ENCODE results near the gene CHRM2. TPM values are rescaled to one million over a fixed set of nuclear protein-coding genes. Genes with fewer than 3 reads are reported as not detected.

The CHRM2 gene
- total RNA-seq, 1 experiment from 2014 or later, result not detected

DNA sequence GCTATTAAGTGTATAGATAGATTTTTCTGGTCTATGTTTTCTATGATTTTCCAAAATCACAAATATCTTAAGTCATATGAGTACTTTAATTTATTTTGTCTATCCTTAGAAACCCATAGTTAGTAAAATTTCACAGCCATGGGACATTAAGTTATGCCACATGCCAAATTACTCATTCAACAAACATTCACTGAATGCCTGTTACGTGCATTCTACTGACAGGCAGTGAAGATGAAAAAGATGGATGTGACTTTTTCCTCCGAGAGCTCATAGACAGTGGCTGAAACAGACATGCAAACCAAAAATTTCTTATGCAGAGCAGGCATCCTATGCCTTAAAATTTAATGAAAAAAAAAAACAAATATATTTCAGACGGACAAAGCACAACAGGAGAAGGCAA is 84.9 kb downstream of the CHRM2 start:
- Histone ChIP-seq H3K9ac (ENCODE audit: low read length) (no peak overlapping the region), H3K4me2 (ENCODE audit: low read length) (no peak overlapping the region), H3K4me1 (ENCODE audit: control insufficient read depth in 1 of 2, insufficient read depth in 2 of 2, low read length in 2 of 2) (no peaks in the 10 kb centered on the region), H3K9me2 (ENCODE audit: insufficient read depth) (no peaks in the 10 kb centered on the region), H3K4me3 (replicated peaks in 1 of 2; ENCODE audit: low read depth in 1 of 2, low read length in 2 of 2) (no peak overlapping the region), H2AFZ (ENCODE audit: low read depth, low read length, poor library complexity, severe bottlenecking) (no peak overlapping the region), H3K9me3 (ENCODE audit: control insufficient read depth in 1 of 2, insufficient read depth in 1 of 2, low read depth in 1 of 2, low read length in 2 of 2) (peaks cover 6 to 9% of the 10 kb centered on the region in 2 experiments; a peak in 2 of 4 replicates), H4K20me1 (ENCODE audit: insufficient read depth) (no peaks in the 10 kb centered on the region), H3K27ac (ENCODE audit: low read depth, low read length) (no peak overlapping the region), H3K79me2 (ENCODE audit: insufficient read depth, low read length) (no peaks in the 10 kb centered on the region), H3K36me3 (ENCODE audit: control insufficient read depth in 1 of 2, insufficient read depth in 2 of 2, low read length in 2 of 2) (no peaks in the 10 kb centered on the region), H3K27me3 (ENCODE audit: insufficient read depth, low read length) (no peaks in the 10 kb centered on the region)
- POLR2A ChIA-PET, result no interaction called here
- RAD21 ChIA-PET (ENCODE audit: low non-redundant PET in 1 of 2, low total read pairs in 2 of 2, uncharacterized antibody in 2 of 2, unreplicated experiment in 2 of 2), result no interaction called here
- no TSS peak for BruUV-seq (replicated peaks)
- CTCF ChIA-PET, result no interaction called here
- intact Hi-C loops (cut with micrococcal nuclease), result no loop called here
- no peak for ATAC-seq
- no peak for TF ChIP-seq EZH2 (IDR thresholded peaks at IDR 0.05)
- TF ChIP-seq, protein P1, sequence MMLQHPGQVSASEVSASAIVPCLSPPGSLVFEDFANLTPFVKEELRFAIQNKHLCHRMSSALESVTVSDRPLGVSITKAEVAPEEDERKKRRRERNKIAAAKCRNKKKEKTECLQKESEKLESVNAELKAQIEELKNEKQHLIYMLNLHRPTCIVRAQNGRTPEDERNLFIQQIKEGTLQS (IDR thresholded peaks at IDR 0.05), result no peak
- TF ChIP-seq ZFX (IDR thresholded peaks at IDR 0.05), result no peak
- no peak for TF ChIP-seq CBX3 (IDR thresholded peaks at IDR 0.05; ENCODE audit: low read depth)
- TF ChIP-seq POLR2AphosphoS5 (IDR thresholded peaks at IDR 0.05; ENCODE audit: low read depth, low read length), result no peak
- TF ChIP-seq, protein P2, sequence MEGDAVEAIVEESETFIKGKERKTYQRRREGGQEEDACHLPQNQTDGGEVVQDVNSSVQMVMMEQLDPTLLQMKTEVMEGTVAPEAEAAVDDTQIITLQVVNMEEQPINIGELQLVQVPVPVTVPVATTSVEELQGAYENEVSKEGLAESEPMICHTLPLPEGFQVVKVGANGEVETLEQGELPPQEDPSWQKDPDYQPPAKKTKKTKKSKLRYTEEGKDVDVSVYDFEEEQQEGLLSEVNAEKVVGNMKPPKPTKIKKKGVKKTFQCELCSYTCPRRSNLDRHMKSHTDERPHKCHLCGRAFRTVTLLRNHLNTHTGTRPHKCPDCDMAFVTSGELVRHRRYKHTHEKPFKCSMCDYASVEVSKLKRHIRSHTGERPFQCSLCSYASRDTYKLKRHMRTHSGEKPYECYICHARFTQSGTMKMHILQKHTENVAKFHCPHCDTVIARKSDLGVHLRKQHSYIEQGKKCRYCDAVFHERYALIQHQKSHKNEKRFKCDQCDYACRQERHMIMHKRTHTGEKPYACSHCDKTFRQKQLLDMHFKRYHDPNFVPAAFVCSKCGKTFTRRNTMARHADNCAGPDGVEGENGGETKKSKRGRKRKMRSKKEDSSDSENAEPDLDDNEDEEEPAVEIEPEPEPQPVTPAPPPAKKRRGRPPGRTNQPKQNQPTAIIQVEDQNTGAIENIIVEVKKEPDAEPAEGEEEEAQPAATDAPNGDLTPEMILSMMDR (IDR thresholded peaks at IDR 0.05 in 2 of 3, conservative IDR thresholded peaks at IDR 0.05 in 1 of 3; ENCODE audit: borderline replicate concordance in 1 of 3, insufficient read depth in 1 of 3, low read depth in 2 of 3, low read length in 2 of 3), result no peak
- TF ChIP-seq SP1 (IDR thresholded peaks at IDR 0.05; ENCODE audit: low read depth), result no peak
- TF ChIP-seq EGR1 (IDR thresholded peaks at IDR 0.05; ENCODE audit: low read depth), result no peak
- TF ChIP-seq RAD21 (IDR thresholded peaks at IDR 0.05; ENCODE audit: low read depth), result no peak
- TF ChIP-seq POLR2A (IDR thresholded peaks at IDR 0.05; ENCODE audit: borderline replicate concordance, extremely low read depth, insufficient read depth, insufficient read length), result no peak
- no peak for TF ChIP-seq SIN3A (IDR thresholded peaks at IDR 0.05; ENCODE audit: low read depth)
- TF ChIP-seq JUND (IDR thresholded peaks at IDR 0.05), result no peak
- no peak for TF ChIP-seq ELF1 (IDR thresholded peaks at IDR 0.05; ENCODE audit: borderline replicate concordance, low read depth)
- TF ChIP-seq, protein P3, sequence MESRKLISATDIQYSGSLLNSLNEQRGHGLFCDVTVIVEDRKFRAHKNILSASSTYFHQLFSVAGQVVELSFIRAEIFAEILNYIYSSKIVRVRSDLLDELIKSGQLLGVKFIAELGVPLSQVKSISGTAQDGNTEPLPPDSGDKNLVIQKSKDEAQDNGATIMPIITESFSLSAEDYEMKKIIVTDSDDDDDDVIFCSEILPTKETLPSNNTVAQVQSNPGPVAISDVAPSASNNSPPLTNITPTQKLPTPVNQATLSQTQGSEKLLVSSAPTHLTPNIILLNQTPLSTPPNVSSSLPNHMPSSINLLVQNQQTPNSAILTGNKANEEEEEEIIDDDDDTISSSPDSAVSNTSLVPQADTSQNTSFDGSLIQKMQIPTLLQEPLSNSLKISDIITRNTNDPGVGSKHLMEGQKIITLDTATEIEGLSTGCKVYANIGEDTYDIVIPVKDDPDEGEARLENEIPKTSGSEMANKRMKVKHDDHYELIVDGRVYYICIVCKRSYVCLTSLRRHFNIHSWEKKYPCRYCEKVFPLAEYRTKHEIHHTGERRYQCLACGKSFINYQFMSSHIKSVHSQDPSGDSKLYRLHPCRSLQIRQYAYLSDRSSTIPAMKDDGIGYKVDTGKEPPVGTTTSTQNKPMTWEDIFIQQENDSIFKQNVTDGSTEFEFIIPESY (IDR thresholded peaks at IDR 0.05; ENCODE audit: extremely low read depth, insufficient replicate concordance, low read length), result no peak
- TF ChIP-seq, protein P4, sequence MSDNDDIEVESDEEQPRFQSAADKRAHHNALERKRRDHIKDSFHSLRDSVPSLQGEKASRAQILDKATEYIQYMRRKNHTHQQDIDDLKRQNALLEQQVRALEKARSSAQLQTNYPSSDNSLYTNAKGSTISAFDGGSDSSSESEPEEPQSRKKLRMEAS (IDR thresholded peaks at IDR 0.05), result no peak
- DNase-seq (ENCODE audit: low read depth, low spot score), result no peak
